ENCODE results near the gene UCK2. TPM values are rescaled to one million over a fixed set of nuclear protein-coding genes. Genes with fewer than 3 reads are reported as not detected.

UCK2 gene
- total and polyA plus RNA-seq, 10 of the 15 experiments (the other 5 are each of a cell fraction or from before 2014, with no cell fraction given): 55.3 to 106 (median 84.9) TPM

- TF ChIP-seq RELB (IDR thresholded peaks at IDR 0.05; ENCODE audit: low read depth) (no peak), TAF1 (IDR thresholded peaks at IDR 0.05; ENCODE audit: borderline replicate concordance, low read depth, low read length) (no peak), ZNF384 (IDR thresholded peaks at IDR 0.05; ENCODE audit: borderline replicate concordance, low read depth, low read length) (no peak), SREBF2 (IDR thresholded peaks at IDR 0.05; ENCODE audit: low read length) (no peak), WRNIP1 (IDR thresholded peaks at IDR 0.05; ENCODE audit: borderline replicate concordance, low read depth, low read length) (no peak), TCF3 (IDR thresholded peaks at IDR 0.05; ENCODE audit: borderline replicate concordance, insufficient read depth, low read depth, low read length) (no peak), POLR2A (IDR thresholded peaks at IDR 0.05; ENCODE audit: low read depth, low read length) (no peak), ATF2 (IDR thresholded peaks at IDR 0.05; ENCODE audit: low read length) (no peak)
These were observed 114.1 kb downstream of the UCK2 start (continued) for GRCh38 chr1:165941531-165941930.

- DNase-seq (ENCODE audit: low read depth, low spot score) (no peak), FAIRE-seq (no peak), ATAC-seq (no peak)
- H3K36me3 ChIP-seq (ENCODE audit: control insufficient read depth in 2 of 2, insufficient read depth in 2 of 2, low read length in 1 of 2): no peaks in the 10 kb centered on the region
- no peak overlapping the region for H2AFZ ChIP-seq (ENCODE audit: control insufficient read depth, low read depth, low read length)
- ChIA-PET RAD21 (ENCODE audit: unreplicated experiment) (no interaction called here), POLR2A (no interaction called here), CTCF (interaction anchor here (0.6 to 3.5 kb wide), 4 partner anchors 17 to 203 kb away, joined by 3 to 18 read pairs (median 3); no protein-coding TSS in a partner anchor), SMC1A (ENCODE audit: uncharacterized antibody, unreplicated experiment) (interaction anchor here (0.8 to 2.0 kb wide), 2 partner anchors 13 to 228 kb away, joined by 3 to 4 read pairs; no protein-coding TSS in a partner anchor)
- H3K4me1 ChIP-seq (ENCODE audit: control insufficient read depth, insufficient read depth, low read length): no peaks in the 10 kb centered on the region
- H3K4me2 ChIP-seq (ENCODE audit: control insufficient read depth, insufficient read depth): no peak overlapping the region
- no TSS peak for BruUV-seq (replicated peaks)
- intact Hi-C loops (cut with micrococcal nuclease; ENCODE audit: unreplicated experiment): no loop called here
- no peak for TF ChIP-seq MYB (IDR thresholded peaks at IDR 0.05; ENCODE audit: borderline replicate concordance, low read depth, low read length)
- no peak for TF ChIP-seq SUPT20H (IDR thresholded peaks at IDR 0.05; ENCODE audit: borderline replicate concordance, control insufficient read depth, low read depth, low read length)
- TF ChIP-seq CREB1 (IDR thresholded peaks at IDR 0.05; ENCODE audit: low read depth): no peak
- no peak for TF ChIP-seq TBL1XR1 (IDR thresholded peaks at IDR 0.05; ENCODE audit: low read depth, low read length)
- TF ChIP-seq IRF4 (IDR thresholded peaks at IDR 0.05; ENCODE audit: low read depth, low read length): no peak
- TF ChIP-seq NR2F1 (conservative IDR thresholded peaks at IDR 0.05): no peak
- no peak overlapping the region for H3K9ac ChIP-seq (ENCODE audit: control insufficient read depth, insufficient read depth, low read length)
- no peaks in the 10 kb centered on the region; a peak in 1 of 4 replicates for H3K27me3 ChIP-seq (replicated peaks in 1 of 2; ENCODE audit: control insufficient read depth in 2 of 2, insufficient read depth in 2 of 2, low read length in 1 of 2)
- no peak overlapping the region for H3K27ac ChIP-seq (ENCODE audit: control insufficient read depth, insufficient read depth)
- H3K79me2 ChIP-seq (ENCODE audit: control insufficient read depth, insufficient read depth, low read length): no peaks in the 10 kb centered on the region
- H3K4me3 ChIP-seq: no peak overlapping the region
- H4K20me1 ChIP-seq (ENCODE audit: control insufficient read depth, insufficient read depth): no peaks in the 10 kb centered on the region
- WGBS (ENCODE audit: insufficient coverage, insufficient replicate concordance, low lambda C conversion rate, missing lambda C conversion rate): 35% methylated on average over 4 of the region's 4 CpGs
- H3K9me3 ChIP-seq (replicated peaks; ENCODE audit: control insufficient read depth, insufficient read depth, low read length): no peaks in the 10 kb centered on the region
- in situ Hi-C loops (cut with MboI): no loop called here
These were observed 114.6 kb downstream of the UCK2 start for GRCh38 chr1:165942062-165942461.
